ENCODE measurements around the gene DPRX. TPM values are rescaled to one million over a fixed set of nuclear protein-coding genes. Genes with fewer than 3 reads are reported as not detected.

The DPRX gene
- total and polyA plus RNA-seq, 2 of the 13 experiments (the other 11 are each of a cell fraction or from before 2014, with no cell fraction given): not detected

DNA sequence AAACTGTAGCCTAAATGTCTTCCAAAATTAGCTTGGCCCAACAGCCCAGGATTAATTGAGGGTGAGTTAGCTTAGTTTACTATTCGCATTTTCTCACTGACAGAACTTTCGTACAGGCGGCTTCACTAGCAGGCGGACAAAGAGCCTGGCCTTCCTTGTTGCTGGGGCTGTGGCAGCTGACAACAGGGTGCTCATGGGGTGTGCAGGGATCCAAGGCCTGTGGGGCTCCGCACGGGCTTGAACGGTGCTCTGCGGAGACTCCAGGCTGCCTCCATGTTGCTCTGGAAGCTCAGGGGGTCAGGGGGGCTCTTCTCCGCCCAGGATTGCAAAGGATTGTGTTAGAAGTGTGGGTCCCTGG, 36.3 kb upstream of the DPRX start (continued):
- TF ChIP-seq CBX2 (IDR thresholded peaks at IDR 0.05; ENCODE audit: low read depth, low read length): no peak
- TF ChIP-seq CBX2 (CRISPR knock-in tag; IDR thresholded peaks at IDR 0.05; ENCODE audit: low read depth): no peak
- TF ChIP-seq, protein P1, sequence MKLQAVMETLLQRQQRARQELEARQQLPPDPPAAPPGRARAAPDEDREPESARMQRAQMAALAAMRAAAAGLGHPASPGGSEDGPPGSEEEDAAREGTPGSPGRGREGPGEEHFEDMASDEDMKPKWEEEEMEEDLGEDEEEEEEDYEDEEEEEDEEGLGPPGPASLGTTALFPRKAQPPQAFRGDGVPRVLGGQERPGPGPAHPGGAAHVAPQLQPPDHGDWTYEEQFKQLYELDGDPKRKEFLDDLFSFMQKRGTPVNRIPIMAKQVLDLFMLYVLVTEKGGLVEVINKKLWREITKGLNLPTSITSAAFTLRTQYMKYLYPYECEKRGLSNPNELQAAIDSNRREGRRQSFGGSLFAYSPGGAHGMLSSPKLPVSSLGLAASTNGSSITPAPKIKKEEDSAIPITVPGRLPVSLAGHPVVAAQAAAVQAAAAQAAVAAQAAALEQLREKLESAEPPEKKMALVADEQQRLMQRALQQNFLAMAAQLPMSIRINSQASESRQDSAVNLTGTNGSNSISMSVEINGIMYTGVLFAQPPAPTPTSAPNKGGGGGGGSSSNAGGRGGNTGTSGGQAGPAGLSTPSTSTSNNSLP (IDR thresholded peaks at IDR 0.05; ENCODE audit: low read depth, low read length): no peak
- TF ChIP-seq PCBP1 (IDR thresholded peaks at IDR 0.05; ENCODE audit: borderline replicate concordance, low read depth, low read length): no peak
- no peak for TF ChIP-seq REST (IDR thresholded peaks at IDR 0.05; ENCODE audit: borderline replicate concordance in 1 of 2, low read depth in 1 of 2, low read length in 2 of 2)
- no peak for TF ChIP-seq HCFC1 (IDR thresholded peaks at IDR 0.05; ENCODE audit: low read depth, low read length)
- TF ChIP-seq MIER3 (CRISPR knock-in tag; IDR thresholded peaks at IDR 0.05; ENCODE audit: borderline replicate concordance): no peak
- no peak for TF ChIP-seq NR0B2 (CRISPR knock-in tag; IDR thresholded peaks at IDR 0.05)
- no peak for TF ChIP-seq NCOA5 (CRISPR knock-in tag; IDR thresholded peaks at IDR 0.05)
- no peak for TF ChIP-seq CEBPB (IDR thresholded peaks at IDR 0.05; ENCODE audit: borderline replicate concordance, low read depth, low read length)
- no peak for TF ChIP-seq HINFP (CRISPR knock-in tag; IDR thresholded peaks at IDR 0.05; ENCODE audit: low read depth)
- no peak for TF ChIP-seq YEATS4 (CRISPR knock-in tag; IDR thresholded peaks at IDR 0.05; ENCODE audit: borderline replicate concordance)
- no peak for TF ChIP-seq ZKSCAN8 (CRISPR knock-in tag; IDR thresholded peaks at IDR 0.05; ENCODE audit: borderline replicate concordance)
- TF ChIP-seq USF2 (IDR thresholded peaks at IDR 0.05; ENCODE audit: low read depth, low read length): no peak
- TF ChIP-seq USF2 (CRISPR knock-in tag; IDR thresholded peaks at IDR 0.05; ENCODE audit: borderline replicate concordance): no peak
- TF ChIP-seq MBD4 (IDR thresholded peaks at IDR 0.05; ENCODE audit: borderline replicate concordance, low read length): no peak
